Fibroblast of lung (primary cell): ENCODE measurements around the gene RAPGEF5. TPM values are rescaled to one million over a fixed set of nuclear protein-coding genes. Genes with fewer than 3 reads are reported as not detected.

Experiments
- DNase-seq, 2 donors: peaks; one replicate each; pipeline versions ENCODE4 v3.0.0 to v3.0.0-alpha.2; 2010; ENCODE audit warnings: low read depth in 2 of 2
- H2AFZ ChIP-seq: 2 replicates; pipeline ENCODE4 v1.5.1; 2012; ENCODE audit warnings: low read length, control low read depth, inconsistent platforms
- H3K27ac ChIP-seq: 2 replicates; pipeline ENCODE4 v1.5.1; 2011; ENCODE audit warnings: low read length, control low read depth; ENCODE audit not compliant: insufficient read depth
- H3K27me3 ChIP-seq: 2 replicates; pipeline ENCODE4 v1.5.1; 2011; ENCODE audit warnings: mild to moderate bottlenecking, low read length; ENCODE audit not compliant: control insufficient read depth, insufficient read depth
- H3K36me3 ChIP-seq: 2 replicates; pipeline ENCODE4 v1.5.1; 2011; ENCODE audit warnings: low read length; ENCODE audit not compliant: control insufficient read depth, insufficient read depth
- H3K4me1 ChIP-seq: 2 replicates; pipeline ENCODE4 v1.5.1; 2011; ENCODE audit warnings: low read length; ENCODE audit not compliant: control insufficient read depth, insufficient read depth; ENCODE audit errors: extremely low read depth
- H3K4me2 ChIP-seq: 2 replicates; pipeline ENCODE4 v1.5.1; 2011; ENCODE audit warnings: low read length, control low read depth; ENCODE audit not compliant: insufficient read depth; ENCODE audit errors: extremely low read depth
- H3K4me3 ChIP-seq, 4 experiments: fragments of 200-600 bp in 1 of 4; sonication (generic) in 1 of 4; replicated peaks in 1 of 4; 2 replicates each; pipeline ENCODE4 v1.5.1; 2011 to 2016; ENCODE audit warnings: low read length in 4 of 4, low read depth in 3 of 4, mild to moderate bottlenecking in 3 of 4, control low read depth in 2 of 4, inconsistent platforms in 1 of 4, mixed read lengths in 1 of 4; ENCODE audit not compliant: insufficient read depth in 1 of 4; ENCODE audit errors: control extremely low read depth in 1 of 4
- H3K79me2 ChIP-seq: 2 replicates; pipeline ENCODE4 v1.5.1; 2012; ENCODE audit warnings: mild to moderate bottlenecking, low read length, inconsistent platforms; ENCODE audit not compliant: control insufficient read depth, insufficient read depth
- H3K9ac ChIP-seq: 2 replicates; pipeline ENCODE4 v1.5.1; 2011; ENCODE audit warnings: mild to moderate bottlenecking, low read length, control low read depth; ENCODE audit not compliant: insufficient read depth
- H3K9me3 ChIP-seq: 2 replicates; pipeline ENCODE4 v1.5.1; 2012; ENCODE audit warnings: low read depth, low read length; ENCODE audit not compliant: control insufficient read depth, insufficient read depth
- H4K20me1 ChIP-seq: 2 replicates; pipeline ENCODE4 v1.5.1; 2011; ENCODE audit warnings: low read length; ENCODE audit not compliant: control insufficient read depth, insufficient read depth; ENCODE audit errors: extremely low read depth
- EZH2 ChIP-seq: IDR thresholded peaks from 2 replicates; pipeline ENCODE4 v1.5.1; 2012; ENCODE audit warnings: low read length, control low read depth, mild to moderate bottlenecking; ENCODE audit errors: missing control alignments
- polyA plus RNA-seq, 2 donors: library from polyadenylated mRNA; depleted of rRNA in 1 of 2; stranded (reverse) in 1 of 2; unstranded in 1 of 2; fragments of >200 nt; gene quantifications; 2 replicates each; pipeline ENCODE4 v1.2.1, GENCODE V29; 2011 to 2012; ENCODE audit warnings: missing spikeins in 1 of 2
- total RNA-seq: library from RNA; depleted of rRNA; stranded (reverse); fragments of >200 nt; gene quantifications from 2 replicates; pipeline ENCODE4 v1.2.1, GENCODE V29; 2014
- TF ChIP-seq, protein P1 (sequence below), 2 donors: IDR thresholded peaks in 1 of 2; conservative IDR thresholded peaks in 1 of 2; 1 replicate in 1 of 2; 2 replicates in 1 of 2; pipeline ENCODE4 v1.5.1; 2011 to 2012; ENCODE audit warnings: low read length in 2 of 2, control low read depth in 1 of 2, inconsistent platforms in 1 of 2, low read depth in 1 of 2, mild to moderate bottlenecking in 1 of 2

The RAPGEF5 gene
- total and polyA plus RNA-seq, 2 donors (not counting 1 experiment from before 2014, with no cell fraction given): 1.4 to 1.5 TPM

DNA sequence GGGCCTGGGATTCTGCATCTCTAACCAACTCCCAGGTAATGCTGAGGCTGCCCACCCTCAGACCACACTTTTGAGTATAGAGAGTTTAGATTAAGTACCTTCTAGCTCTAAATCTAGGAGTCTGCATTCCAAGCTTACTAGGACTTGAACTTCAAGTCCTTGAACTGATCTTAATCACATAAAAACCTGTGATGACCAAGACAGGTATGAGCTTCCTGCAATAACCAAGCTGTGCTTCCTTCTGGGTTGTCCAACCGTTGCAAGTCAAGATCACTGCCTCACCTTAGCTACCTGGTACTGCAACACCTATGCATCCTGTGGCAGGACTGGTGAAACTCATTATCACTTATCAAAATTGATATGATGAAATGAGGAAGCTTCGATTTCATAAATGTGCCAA, 32.9 kb upstream of the RAPGEF5 start:
- no peak overlapping the region for H3K9ac ChIP-seq
- no peaks in the 10 kb centered on the region for H3K4me1 ChIP-seq
- H3K27me3 ChIP-seq: no peaks in the 10 kb centered on the region
- no peaks in the 10 kb centered on the region for H3K36me3 ChIP-seq
- H4K20me1 ChIP-seq: no peaks in the 10 kb centered on the region
- no peak overlapping the region for H2AFZ ChIP-seq
- no peak overlapping the region for H3K4me2 ChIP-seq
- no peak overlapping the region for H3K27ac ChIP-seq
- TF ChIP-seq EZH2: no peak
- TF ChIP-seq, protein P1, sequence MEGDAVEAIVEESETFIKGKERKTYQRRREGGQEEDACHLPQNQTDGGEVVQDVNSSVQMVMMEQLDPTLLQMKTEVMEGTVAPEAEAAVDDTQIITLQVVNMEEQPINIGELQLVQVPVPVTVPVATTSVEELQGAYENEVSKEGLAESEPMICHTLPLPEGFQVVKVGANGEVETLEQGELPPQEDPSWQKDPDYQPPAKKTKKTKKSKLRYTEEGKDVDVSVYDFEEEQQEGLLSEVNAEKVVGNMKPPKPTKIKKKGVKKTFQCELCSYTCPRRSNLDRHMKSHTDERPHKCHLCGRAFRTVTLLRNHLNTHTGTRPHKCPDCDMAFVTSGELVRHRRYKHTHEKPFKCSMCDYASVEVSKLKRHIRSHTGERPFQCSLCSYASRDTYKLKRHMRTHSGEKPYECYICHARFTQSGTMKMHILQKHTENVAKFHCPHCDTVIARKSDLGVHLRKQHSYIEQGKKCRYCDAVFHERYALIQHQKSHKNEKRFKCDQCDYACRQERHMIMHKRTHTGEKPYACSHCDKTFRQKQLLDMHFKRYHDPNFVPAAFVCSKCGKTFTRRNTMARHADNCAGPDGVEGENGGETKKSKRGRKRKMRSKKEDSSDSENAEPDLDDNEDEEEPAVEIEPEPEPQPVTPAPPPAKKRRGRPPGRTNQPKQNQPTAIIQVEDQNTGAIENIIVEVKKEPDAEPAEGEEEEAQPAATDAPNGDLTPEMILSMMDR (conservative IDR thresholded peaks at IDR 0.05 in 1 of 2, IDR thresholded peaks at IDR 0.05 in 1 of 2; ENCODE audit: low read depth in 1 of 2, low read length in 2 of 2): no peak
- no peak for DNase-seq
- H3K4me3 ChIP-seq: no peak overlapping the region
- no peaks in the 10 kb centered on the region for H3K79me2 ChIP-seq
- no peaks in the 10 kb centered on the region for H3K9me3 ChIP-seq

DNA sequence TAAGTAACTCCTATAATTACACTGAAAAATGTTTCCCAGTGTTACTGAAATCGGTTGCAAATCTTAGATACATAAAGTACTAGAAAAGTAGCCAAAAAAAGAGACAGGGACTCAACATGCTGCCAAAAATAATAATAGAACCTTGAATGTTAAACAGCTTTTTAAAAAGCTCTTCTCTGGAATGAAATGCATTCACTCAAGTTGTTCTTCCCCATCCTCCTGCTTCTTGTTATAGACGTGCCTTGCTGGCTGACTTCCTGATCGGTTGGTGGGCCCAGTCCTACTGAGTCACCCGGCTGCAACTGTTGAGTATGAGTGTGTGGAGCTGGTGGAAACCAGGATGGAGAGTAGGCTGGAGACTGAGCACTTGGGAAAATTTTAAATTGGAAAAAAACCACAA, 30.6 kb upstream of the RAPGEF5 start:
- no peaks in the 10 kb centered on the region for H3K4me1 ChIP-seq
- H3K79me2 ChIP-seq: no peaks in the 10 kb centered on the region
- no peak overlapping the region for H2AFZ ChIP-seq
- no peak overlapping the region for H3K4me2 ChIP-seq
- no peaks in the 10 kb centered on the region for H3K27me3 ChIP-seq
- H4K20me1 ChIP-seq: no peaks in the 10 kb centered on the region
- no peak overlapping the region for H3K4me3 ChIP-seq
- peak; percentile 51 to 88 for DNase-seq
- H3K27ac ChIP-seq: no peak overlapping the region
- H3K9me3 ChIP-seq: no peaks in the 10 kb centered on the region
- H3K36me3 ChIP-seq: no peaks in the 10 kb centered on the region
- no peak overlapping the region for H3K9ac ChIP-seq
- no peak for TF ChIP-seq EZH2
- TF ChIP-seq, protein P1 (conservative IDR thresholded peaks at IDR 0.05 in 1 of 2, IDR thresholded peaks at IDR 0.05 in 1 of 2; ENCODE audit: low read depth in 1 of 2, low read length in 2 of 2): no peak

DNA sequence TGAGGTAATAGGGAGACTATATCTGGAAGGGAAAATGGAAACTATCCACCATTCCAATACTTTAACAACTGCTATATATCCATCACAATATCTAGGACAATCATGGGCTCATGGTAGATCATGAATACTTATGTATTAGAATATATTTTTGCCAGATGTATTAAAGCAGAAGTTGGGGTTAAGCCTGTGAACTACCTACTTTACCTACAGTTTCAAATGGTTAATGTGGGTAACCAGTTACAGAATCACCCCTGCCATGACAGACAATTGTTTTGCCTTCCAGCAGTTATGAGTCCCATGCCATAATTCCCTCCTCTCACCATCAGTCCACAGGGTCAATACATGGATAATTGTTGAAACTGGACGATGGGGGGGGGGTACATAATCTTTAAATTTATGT, 29.9 kb upstream of the RAPGEF5 start:
- H3K36me3 ChIP-seq: no peaks in the 10 kb centered on the region
- H3K4me1 ChIP-seq: no peaks in the 10 kb centered on the region
- H3K27me3 ChIP-seq: no peaks in the 10 kb centered on the region
- H3K9ac ChIP-seq: no peak overlapping the region
- H3K27ac ChIP-seq: no peak overlapping the region
- no peaks in the 10 kb centered on the region for H3K79me2 ChIP-seq
- no peak overlapping the region for H2AFZ ChIP-seq
- no peaks in the 10 kb centered on the region for H4K20me1 ChIP-seq
- no peak for DNase-seq
- H3K9me3 ChIP-seq: no peaks in the 10 kb centered on the region
- no peak overlapping the region for H3K4me3 ChIP-seq
- no peak overlapping the region for H3K4me2 ChIP-seq
- no peak for TF ChIP-seq EZH2
- TF ChIP-seq, protein P1 (conservative IDR thresholded peaks at IDR 0.05 in 1 of 2, IDR thresholded peaks at IDR 0.05 in 1 of 2; ENCODE audit: low read depth in 1 of 2, low read length in 2 of 2): no peak
